Endothelial cell of umbilical vein (primary cell): ENCODE results near the gene NHS.

Experiments used
- CTCF ChIP-seq, 2 donors: IDR thresholded peaks; 1 replicate in 1 of 2; 2 replicates in 1 of 2; pipeline ENCODE4 v1.5.1; 2011; ENCODE audit warnings: low read length in 2 of 2, mild to moderate bottlenecking in 2 of 2, moderate library complexity in 2 of 2, control low read depth in 1 of 2, inconsistent platforms in 1 of 2, low read depth in 1 of 2; ENCODE audit not compliant: insufficient read depth in 1 of 2; ENCODE audit errors: extremely low read depth in 1 of 2
- EZH2 ChIP-seq: IDR thresholded peaks from 2 replicates; pipeline ENCODE4 v1.6.1; 2012; ENCODE audit warnings: borderline replicate concordance, low read depth, mild to moderate bottlenecking, moderate library complexity, low read length, inconsistent platforms; ENCODE audit not compliant: severe bottlenecking
- POLR2A ChIP-seq: IDR thresholded peaks from 2 replicates; pipeline ENCODE4 v1.6.1; 2012; ENCODE audit warnings: low read depth, mild to moderate bottlenecking, control low read depth, low read length
- POLR2AphosphoS5 ChIP-seq: IDR thresholded peaks from 2 replicates; pipeline ENCODE4 v1.6.1; 2012; ENCODE audit warnings: low read depth, mild to moderate bottlenecking, control low read depth, low read length, moderate library complexity; ENCODE audit not compliant: insufficient read depth
- TF ChIP-seq, protein P1 (sequence below): IDR thresholded peaks from 2 replicates; pipeline ENCODE4 v1.6.1; 2011; ENCODE audit not compliant: insufficient read depth, insufficient read length

DNA sequence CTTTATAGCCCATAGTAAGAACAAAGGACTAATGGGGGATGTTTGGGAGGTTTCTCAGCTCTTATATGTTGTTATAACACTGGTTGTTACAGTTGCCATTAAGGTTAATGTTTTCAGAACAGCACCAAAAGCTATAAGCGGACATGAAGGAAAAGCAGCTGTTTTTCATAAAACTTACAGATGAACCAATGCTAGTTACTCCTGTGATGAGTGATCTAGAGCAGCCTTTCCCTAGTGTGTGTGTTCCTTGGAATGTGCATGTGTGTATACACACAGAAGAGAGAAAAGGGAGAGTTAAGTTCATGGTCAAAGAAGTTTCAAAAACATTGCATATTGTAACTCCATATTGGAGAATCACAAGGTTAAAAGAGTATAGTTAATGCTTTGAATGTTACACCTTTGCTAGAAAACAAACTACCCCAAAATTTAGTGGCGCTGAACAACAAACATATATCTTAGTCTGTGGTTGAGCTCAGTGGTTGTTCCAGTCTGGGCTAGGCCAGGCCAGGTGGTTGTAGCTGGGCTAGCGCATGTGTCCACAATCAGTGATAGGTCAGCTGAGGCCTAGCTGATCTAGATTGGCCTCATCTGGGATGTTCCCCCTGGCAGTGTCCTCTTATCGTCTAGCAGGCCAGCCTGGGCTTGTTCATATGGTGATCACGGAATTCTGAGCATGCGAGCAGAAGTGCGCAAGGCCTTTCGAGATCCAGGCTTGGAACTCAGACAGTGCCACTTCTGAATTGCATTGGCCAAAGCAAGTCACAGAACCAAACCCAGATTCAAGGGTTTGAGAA is 151.0 kb downstream of the NHS start:
- TF ChIP-seq CTCF (IDR thresholded peaks at IDR 0.05; ENCODE audit: extremely low read depth in 1 of 2, insufficient read depth in 1 of 2, low read depth in 1 of 2, low read length in 2 of 2) (no peak), POLR2AphosphoS5 (no peak), POLR2A (no peak), EZH2 (no peak)
- TF ChIP-seq, protein P1, sequence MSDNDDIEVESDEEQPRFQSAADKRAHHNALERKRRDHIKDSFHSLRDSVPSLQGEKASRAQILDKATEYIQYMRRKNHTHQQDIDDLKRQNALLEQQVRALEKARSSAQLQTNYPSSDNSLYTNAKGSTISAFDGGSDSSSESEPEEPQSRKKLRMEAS: no peak
